SK-N-SH (cell line): ENCODE measurements around the gene USE1. TPM values are rescaled to one million over a fixed set of nuclear protein-coding genes. Genes with fewer than 3 reads are reported as not detected.

Source experiments
- CTCF ChIA-PET: fragments of 300-600, 350-600 bp; formaldehyde crosslinking; extraction: SDS; loops from one replicate; lab custom pipeline; 2021; lab: Yijun Ruan, JAX
- POLR2A ChIA-PET: fragments of 350-600 bp; sonication (Branson Sonifier 250); formaldehyde crosslinking; extraction: SDS; loops from one replicate; lab custom pipeline; 2020; ENCODE audit warnings: antibody characterized with exemption, inconsistent platforms; lab: Yijun Ruan, JAX
- DNase-seq: peaks from one replicate; pipeline ENCODE4 v3.0.0; 2012
- H2AFZ ChIP-seq: fragments of 200-600 bp; sonication (generic); 2 replicates; pipeline ENCODE4 v1.8.1; 2016; ENCODE audit warnings: antibody characterized with exemption, mild to moderate bottlenecking, low read depth
- H3F3A ChIP-seq: fragments of 200-600 bp; sonication (generic); replicated peaks from 2 replicates; pipeline ENCODE3; 2016; ENCODE audit warnings: antibody characterized with exemption, mild to moderate bottlenecking; ENCODE audit not compliant: insufficient read depth
- H3K27ac ChIP-seq, 2 experiments: fragments of 200-500 bp in 1 of 2; fragments of 200-600 bp in 1 of 2; sonication (Bioruptor generic) in 1 of 2; sonication (generic), shearing (Covaris generic) in 1 of 2; 2 replicates each; pipeline versions ENCODE4 v1.5.1 to v1.6.1; 2014 to 2016; ENCODE audit warnings: low read depth in 2 of 2, inconsistent platforms in 1 of 2, low read length in 1 of 2, mild to moderate bottlenecking in 1 of 2, mixed read lengths in 1 of 2
- H3K27me3 ChIP-seq: fragments of 200-600 bp; sonication (generic), shearing (Covaris generic); 2 replicates; pipeline ENCODE4 v1.6.1; 2016; ENCODE audit warnings: mixed run types; ENCODE audit not compliant: insufficient read depth
- H3K36me3 ChIP-seq, 2 experiments: fragments of 200-500 bp in 1 of 2; fragments of 200-600 bp in 1 of 2; sonication (Bioruptor generic) in 1 of 2; sonication (generic) in 1 of 2; replicated peaks in 1 of 2; 2 replicates each; pipeline versions ENCODE3 to v1.5.1; 2014 to 2016; ENCODE audit warnings: low read length in 1 of 2, mild to moderate bottlenecking in 1 of 2; ENCODE audit not compliant: insufficient read depth in 2 of 2, control insufficient read depth in 1 of 2
- H3K4me1 ChIP-seq, 2 experiments: fragments of 200-500 bp in 1 of 2; fragments of 200-600 bp in 1 of 2; sonication (Bioruptor generic) in 1 of 2; sonication (generic), shearing (Covaris generic) in 1 of 2; 2 replicates each; pipeline versions ENCODE4 v1.5.1 to v1.6.1; 2014 to 2016; ENCODE audit warnings: low read depth in 1 of 2, low read length in 1 of 2, mixed run types in 1 of 2; ENCODE audit not compliant: insufficient read depth in 2 of 2, control insufficient read depth in 1 of 2
- H3K4me2 ChIP-seq: fragments of 200-600 bp; sonication (generic), shearing (Covaris generic); 2 replicates; pipeline ENCODE4 v1.6.1; 2017; ENCODE audit warnings: mixed run types
- H3K4me3 ChIP-seq, 2 experiments: fragments of 200-500 bp in 1 of 2; fragments of 200-600 bp in 1 of 2; sonication (Bioruptor generic) in 1 of 2; sonication (generic), shearing (Covaris generic) in 1 of 2; 2 replicates each; pipeline versions ENCODE4 v1.5.1 to v1.8.1; 2014 to 2016; ENCODE audit warnings: low read depth in 2 of 2, inconsistent platforms in 1 of 2, low read length in 1 of 2, mild to moderate bottlenecking in 1 of 2, mixed read lengths in 1 of 2, moderate library complexity in 1 of 2
- H3K79me2 ChIP-seq: fragments of 200-600 bp; sonication (generic); 2 replicates; pipeline ENCODE4 v1.8.1; 2017; ENCODE audit warnings: mild to moderate bottlenecking; ENCODE audit not compliant: insufficient read depth
- H3K9ac ChIP-seq: fragments of 200-600 bp; sonication (generic); 2 replicates; pipeline ENCODE4 v1.6.1; 2017; ENCODE audit warnings: mixed run types
- H3K9me2 ChIP-seq: fragments of 200-600 bp; sonication (generic); 2 replicates; pipeline ENCODE4 v1.6.1; 2017; ENCODE audit warnings: mixed run types
- H3K9me3 ChIP-seq: fragments of 200-600 bp; sonication (generic); 2 replicates; pipeline ENCODE4 v1.6.1; 2017; ENCODE audit warnings: mixed run types, mild to moderate bottlenecking, moderate library complexity
- H4K20me1 ChIP-seq: fragments of 200-600 bp; sonication (generic); 2 replicates; pipeline ENCODE4 v1.6.1; 2017; ENCODE audit warnings: mild to moderate bottlenecking, mixed run types; ENCODE audit not compliant: insufficient read depth
- CHD2 ChIP-seq: fragments of 150-350 bp; IDR thresholded peaks from 2 replicates; pipeline ENCODE4 v1.6.1; 2018; ENCODE audit warnings: low read length; ENCODE audit not compliant: partially characterized antibody
- ELF1 ChIP-seq: IDR thresholded peaks from 2 replicates; pipeline ENCODE4 v1.4.0; 2012
- EP300 ChIP-seq, 2 experiments: IDR thresholded peaks; 2 replicates each; pipeline versions ENCODE4 v1.4.0 to v1.6.1; 2012; ENCODE audit warnings: borderline replicate concordance in 1 of 2, low read depth in 1 of 2, low read length in 1 of 2
- FOSL2 ChIP-seq: IDR thresholded peaks from 2 replicates; pipeline ENCODE4 v1.4.0; 2012; ENCODE audit warnings: low read depth, mild to moderate bottlenecking, moderate library complexity, borderline replicate concordance
- FOXM1 ChIP-seq: IDR thresholded peaks from 2 replicates; pipeline ENCODE4 v1.4.0; 2012; ENCODE audit warnings: low read depth, mild to moderate bottlenecking
- MEF2A ChIP-seq: IDR thresholded peaks from 2 replicates; pipeline ENCODE4 v1.4.0; 2012; ENCODE audit warnings: low read depth, borderline replicate concordance
- MXI1 ChIP-seq: IDR thresholded peaks from 2 replicates; pipeline ENCODE4 v1.6.1; 2012; ENCODE audit warnings: mild to moderate bottlenecking, low read depth, low read length, improper control_type of control experiment
- RFX5 ChIP-seq: IDR thresholded peaks from 2 replicates; pipeline ENCODE4 v1.6.1; 2012; ENCODE audit warnings: mild to moderate bottlenecking, improper control_type of control experiment, low read length
- RXRA ChIP-seq: IDR thresholded peaks from 2 replicates; pipeline ENCODE4 v1.4.0; 2012; ENCODE audit warnings: low read depth, mild to moderate bottlenecking, borderline replicate concordance
- SMC3 ChIP-seq: IDR thresholded peaks from 2 replicates; pipeline ENCODE4 v1.6.1; 2012; ENCODE audit warnings: low read depth, low read length, improper control_type of control experiment
- TEAD4 ChIP-seq: IDR thresholded peaks from 2 replicates; pipeline ENCODE4 v1.4.0; 2012; ENCODE audit warnings: mild to moderate bottlenecking, borderline replicate concordance; ENCODE audit not compliant: insufficient read depth
- WGBS: methylation state at CpG from one replicate; pipeline ENCODE4 v1.1.6; 2017; ENCODE audit warnings: low lambda C conversion rate; 5-methylcytosine and 5-hydroxymethylcytosine counted together
- polyA plus RNA-seq, 3 experiments: library from polyadenylated mRNA; depleted of rRNA; stranded (reverse); fragments of >200 nt; gene quantifications; 2 replicates each; pipeline ENCODE4 v1.2.3, GENCODE V29; 2012
- TF ChIP-seq, protein P1 (sequence below): fragments of 150-350 bp; IDR thresholded peaks from 2 replicates; pipeline ENCODE4 v1.6.1; 2017; ENCODE audit warnings: antibody characterized with exemption, low read length, low read depth, borderline replicate concordance
- TF ChIP-seq, protein P2 (sequence below): IDR thresholded peaks from 2 replicates; pipeline ENCODE4 v1.4.0; 2012; ENCODE audit warnings: low read depth, borderline replicate concordance
- TF ChIP-seq, protein P3 (sequence below): IDR thresholded peaks from 2 replicates; pipeline ENCODE4 v1.6.1; 2012; ENCODE audit warnings: mild to moderate bottlenecking, low read depth, low read length, moderate library complexity
- TF ChIP-seq, protein P4 (sequence below): fragments of 200-600 bp; sonication (generic); IDR thresholded peaks from 2 replicates; pipeline ENCODE4 v1.6.1; 2017; ENCODE audit warnings: antibody characterized with exemption, mild to moderate bottlenecking, moderate library complexity

Gene USE1
- polyA plus RNA-seq, 1 of the 3 experiments (the other 2 are of a cell fraction), result 81.8 TPM

DNA sequence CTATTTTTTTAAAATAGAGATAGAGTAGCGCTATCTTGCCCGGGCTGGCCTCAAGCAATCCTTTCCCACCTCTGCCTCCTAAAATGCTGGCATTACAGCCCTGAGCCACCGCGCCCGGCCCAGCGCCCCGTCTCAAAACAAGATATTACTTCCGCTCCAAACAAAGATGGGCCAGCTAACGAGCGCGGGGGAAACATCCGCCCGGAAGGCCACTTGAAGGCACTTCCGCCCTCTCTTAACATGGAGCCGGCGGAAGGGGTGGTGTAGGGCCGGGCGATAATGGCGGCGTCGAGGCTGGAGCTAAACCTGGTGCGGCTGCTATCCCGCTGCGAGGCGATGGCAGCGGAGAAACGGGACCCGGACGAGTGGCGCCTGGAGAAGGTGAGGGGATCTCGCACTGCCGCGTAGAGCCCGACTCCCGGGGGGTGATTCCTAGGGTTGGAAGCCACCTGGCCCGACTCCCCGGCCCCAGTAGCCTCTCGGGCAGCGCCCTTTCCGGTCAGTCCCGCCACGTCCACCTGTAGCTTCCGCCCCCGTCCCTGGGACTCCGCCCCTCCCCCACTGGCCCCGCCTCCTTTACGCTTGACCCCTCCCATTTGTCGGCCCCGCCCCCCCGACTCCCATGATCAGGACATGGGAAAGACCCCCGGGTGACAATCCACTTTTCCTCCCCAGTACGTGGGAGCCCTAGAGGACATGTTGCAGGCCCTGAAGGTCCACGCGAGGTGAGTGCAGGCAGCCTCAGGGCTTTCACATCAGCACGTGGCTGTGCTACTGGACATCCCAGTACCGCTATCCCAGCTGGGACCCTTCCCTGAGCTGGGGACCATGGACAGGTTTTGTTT, at the start of gene USE1 (continued):
- TF ChIP-seq, protein P1, sequence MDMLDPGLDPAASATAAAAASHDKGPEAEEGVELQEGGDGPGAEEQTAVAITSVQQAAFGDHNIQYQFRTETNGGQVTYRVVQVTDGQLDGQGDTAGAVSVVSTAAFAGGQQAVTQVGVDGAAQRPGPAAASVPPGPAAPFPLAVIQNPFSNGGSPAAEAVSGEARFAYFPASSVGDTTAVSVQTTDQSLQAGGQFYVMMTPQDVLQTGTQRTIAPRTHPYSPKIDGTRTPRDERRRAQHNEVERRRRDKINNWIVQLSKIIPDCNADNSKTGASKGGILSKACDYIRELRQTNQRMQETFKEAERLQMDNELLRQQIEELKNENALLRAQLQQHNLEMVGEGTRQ, result no peak
- peak in 1 of 2 experiments; percentile 53; a peak in 1 of 4 replicates for TF ChIP-seq EP300 (IDR thresholded peaks at IDR 0.05; ENCODE audit: borderline replicate concordance in 1 of 2, low read depth in 1 of 2, low read length in 1 of 2)
- no peak for TF ChIP-seq FOSL2
- TF ChIP-seq RXRA, result no peak
- no peak for TF ChIP-seq MEF2A
- peak; percentile 89 for TF ChIP-seq MXI1
- TF ChIP-seq CHD2, result peak; percentile 63

DNA sequence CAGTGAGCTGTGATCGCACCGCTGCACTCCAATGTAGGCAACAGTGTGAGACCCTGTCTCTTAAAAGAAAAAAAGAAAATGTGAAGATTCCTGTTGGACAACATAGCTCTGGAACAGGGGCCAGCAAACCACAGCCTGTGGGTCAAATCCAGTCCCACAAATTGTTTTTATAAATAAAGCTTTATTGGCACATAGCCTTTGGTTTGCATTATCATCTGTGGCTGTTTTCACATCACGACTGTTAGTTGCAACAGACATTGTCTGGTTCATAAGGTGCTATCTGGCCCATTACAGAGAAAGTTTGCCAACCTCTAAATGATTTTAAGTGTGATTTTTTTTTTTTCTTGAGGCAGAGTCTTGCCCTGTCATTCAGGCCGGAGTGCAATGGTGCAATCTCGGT, 49.4 kb upstream of the USE1 start:
- Histone ChIP-seq H3K4me3 (no peak overlapping the region), H3K9me2 (no peaks in the 10 kb centered on the region), H4K20me1 (no peaks in the 10 kb centered on the region), H3K36me3 (peaks cover 28 to 90% of the 10 kb centered on the region in 2 experiments), H3K27ac (no peak overlapping the region), H3K27me3 (no peaks in the 10 kb centered on the region), H3K9ac (no peak overlapping the region), H3K4me2 (no peak overlapping the region), H3K9me3 (no peaks in the 10 kb centered on the region), H3F3A (peaks cover 4% of the 10 kb centered on the region), H3K4me1 (no peaks in the 10 kb centered on the region)
- POLR2A ChIA-PET, result interaction anchor here (0.7 kb wide), 1 partner anchor 9 kb away, joined by 6 read pairs; no protein-coding TSS in a partner anchor
- CTCF ChIA-PET, result no interaction called here
- WGBS, result 94% methylated on average over 5 of the region's 5 CpGs
- no peak for TF ChIP-seq MXI1
- TF ChIP-seq, all 33 proteins: peak for 0
- Histone ChIP-seq H2AFZ (no peak overlapping the region), H3K79me2 (no peaks in the 10 kb centered on the region)
- DNase-seq, result no peak

DNA sequence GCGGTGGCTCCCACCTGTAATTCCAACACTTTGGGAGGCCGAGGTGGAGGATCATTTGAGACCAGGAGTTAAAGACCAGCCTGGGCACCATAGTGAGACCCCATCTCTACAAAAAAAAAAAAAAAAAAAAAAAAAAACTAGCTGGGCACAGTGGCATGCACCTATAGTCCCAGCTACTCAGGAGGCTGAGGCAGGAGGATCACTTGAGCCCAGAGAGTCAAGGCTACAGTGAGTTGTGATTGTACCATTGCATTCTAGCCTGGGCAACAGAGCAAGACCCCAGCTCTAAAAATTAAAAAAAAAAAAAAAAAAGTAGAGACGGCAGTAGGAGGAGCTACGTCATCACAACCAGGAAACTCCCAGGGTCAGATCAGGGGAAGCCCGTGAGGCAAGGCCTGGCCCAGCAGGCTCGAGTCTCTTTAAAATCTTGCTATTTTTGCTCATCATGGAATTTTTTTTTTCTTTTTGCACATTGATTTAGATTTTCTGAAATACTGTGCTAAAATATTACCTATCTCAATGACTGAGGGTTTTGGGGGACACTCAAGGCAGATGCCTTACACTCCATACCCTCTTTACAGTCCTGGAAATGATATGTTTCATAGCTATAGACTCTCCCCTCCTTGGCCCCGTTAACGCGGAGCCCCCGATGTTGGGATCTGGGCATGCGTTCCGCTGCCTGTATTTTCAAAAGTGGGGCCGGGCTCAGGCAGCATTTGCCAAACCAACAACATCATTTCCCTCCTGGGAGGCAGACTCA, 44.4 kb upstream of the USE1 start:
- Histone ChIP-seq H3K9me3 (no peaks in the 10 kb centered on the region), H3K36me3 (peaks cover 23 to 67% of the 10 kb centered on the region in 2 experiments), H3K9ac (no peak overlapping the region), H3K4me3 (no peak overlapping the region), H3F3A (peaks cover 9% of the 10 kb centered on the region), H3K4me2 (no peak overlapping the region), H2AFZ (no peak overlapping the region), H3K27ac (no peak overlapping the region), H3K9me2 (no peaks in the 10 kb centered on the region), H3K27me3 (no peaks in the 10 kb centered on the region), H4K20me1 (no peaks in the 10 kb centered on the region), H3K4me1 (no peaks in the 10 kb centered on the region), H3K79me2 (peaks cover 2% of the 10 kb centered on the region; the same call in 1 of the 2 replicates)
- POLR2A ChIA-PET, result interaction anchor here (0.6 kb wide), 1 partner anchor 136 kb away, joined by 5 read pairs; no protein-coding TSS in a partner anchor
- DNase-seq, result no peak
- CTCF ChIA-PET, result no interaction called here
- WGBS, result 89% methylated on average over 13 of the region's 13 CpGs
- TF ChIP-seq FOXM1, result no peak
- TF ChIP-seq TEAD4, result no peak
- TF ChIP-seq, protein P2, sequence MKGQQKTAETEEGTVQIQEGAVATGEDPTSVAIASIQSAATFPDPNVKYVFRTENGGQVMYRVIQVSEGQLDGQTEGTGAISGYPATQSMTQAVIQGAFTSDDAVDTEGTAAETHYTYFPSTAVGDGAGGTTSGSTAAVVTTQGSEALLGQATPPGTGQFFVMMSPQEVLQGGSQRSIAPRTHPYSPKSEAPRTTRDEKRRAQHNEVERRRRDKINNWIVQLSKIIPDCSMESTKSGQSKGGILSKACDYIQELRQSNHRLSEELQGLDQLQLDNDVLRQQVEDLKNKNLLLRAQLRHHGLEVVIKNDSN, result no peak
- no peak for TF ChIP-seq MEF2A
- TF ChIP-seq RFX5, result no peak
- no peak for TF ChIP-seq SMC3
- TF ChIP-seq ELF1, result no peak
- TF ChIP-seq EP300 (IDR thresholded peaks at IDR 0.05; ENCODE audit: borderline replicate concordance in 1 of 2, low read depth in 1 of 2, low read length in 1 of 2), result no peak
- TF ChIP-seq, protein P3, sequence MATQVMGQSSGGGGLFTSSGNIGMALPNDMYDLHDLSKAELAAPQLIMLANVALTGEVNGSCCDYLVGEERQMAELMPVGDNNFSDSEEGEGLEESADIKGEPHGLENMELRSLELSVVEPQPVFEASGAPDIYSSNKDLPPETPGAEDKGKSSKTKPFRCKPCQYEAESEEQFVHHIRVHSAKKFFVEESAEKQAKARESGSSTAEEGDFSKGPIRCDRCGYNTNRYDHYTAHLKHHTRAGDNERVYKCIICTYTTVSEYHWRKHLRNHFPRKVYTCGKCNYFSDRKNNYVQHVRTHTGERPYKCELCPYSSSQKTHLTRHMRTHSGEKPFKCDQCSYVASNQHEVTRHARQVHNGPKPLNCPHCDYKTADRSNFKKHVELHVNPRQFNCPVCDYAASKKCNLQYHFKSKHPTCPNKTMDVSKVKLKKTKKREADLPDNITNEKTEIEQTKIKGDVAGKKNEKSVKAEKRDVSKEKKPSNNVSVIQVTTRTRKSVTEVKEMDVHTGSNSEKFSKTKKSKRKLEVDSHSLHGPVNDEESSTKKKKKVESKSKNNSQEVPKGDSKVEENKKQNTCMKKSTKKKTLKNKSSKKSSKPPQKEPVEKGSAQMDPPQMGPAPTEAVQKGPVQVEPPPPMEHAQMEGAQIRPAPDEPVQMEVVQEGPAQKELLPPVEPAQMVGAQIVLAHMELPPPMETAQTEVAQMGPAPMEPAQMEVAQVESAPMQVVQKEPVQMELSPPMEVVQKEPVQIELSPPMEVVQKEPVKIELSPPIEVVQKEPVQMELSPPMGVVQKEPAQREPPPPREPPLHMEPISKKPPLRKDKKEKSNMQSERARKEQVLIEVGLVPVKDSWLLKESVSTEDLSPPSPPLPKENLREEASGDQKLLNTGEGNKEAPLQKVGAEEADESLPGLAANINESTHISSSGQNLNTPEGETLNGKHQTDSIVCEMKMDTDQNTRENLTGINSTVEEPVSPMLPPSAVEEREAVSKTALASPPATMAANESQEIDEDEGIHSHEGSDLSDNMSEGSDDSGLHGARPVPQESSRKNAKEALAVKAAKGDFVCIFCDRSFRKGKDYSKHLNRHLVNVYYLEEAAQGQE, result no peak
- TF ChIP-seq FOSL2, result no peak
- TF ChIP-seq, protein P4, sequence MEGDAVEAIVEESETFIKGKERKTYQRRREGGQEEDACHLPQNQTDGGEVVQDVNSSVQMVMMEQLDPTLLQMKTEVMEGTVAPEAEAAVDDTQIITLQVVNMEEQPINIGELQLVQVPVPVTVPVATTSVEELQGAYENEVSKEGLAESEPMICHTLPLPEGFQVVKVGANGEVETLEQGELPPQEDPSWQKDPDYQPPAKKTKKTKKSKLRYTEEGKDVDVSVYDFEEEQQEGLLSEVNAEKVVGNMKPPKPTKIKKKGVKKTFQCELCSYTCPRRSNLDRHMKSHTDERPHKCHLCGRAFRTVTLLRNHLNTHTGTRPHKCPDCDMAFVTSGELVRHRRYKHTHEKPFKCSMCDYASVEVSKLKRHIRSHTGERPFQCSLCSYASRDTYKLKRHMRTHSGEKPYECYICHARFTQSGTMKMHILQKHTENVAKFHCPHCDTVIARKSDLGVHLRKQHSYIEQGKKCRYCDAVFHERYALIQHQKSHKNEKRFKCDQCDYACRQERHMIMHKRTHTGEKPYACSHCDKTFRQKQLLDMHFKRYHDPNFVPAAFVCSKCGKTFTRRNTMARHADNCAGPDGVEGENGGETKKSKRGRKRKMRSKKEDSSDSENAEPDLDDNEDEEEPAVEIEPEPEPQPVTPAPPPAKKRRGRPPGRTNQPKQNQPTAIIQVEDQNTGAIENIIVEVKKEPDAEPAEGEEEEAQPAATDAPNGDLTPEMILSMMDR, result no peak
